Stimulated activated CD4-positive, alpha-beta T cell treated with anti-CD3 and anti-CD28 coated beads, Interleukin-1b, Interleukin-23, amount 100 ng/mL, for 48 hours (primary cell): Measurements from ENCODE around the gene METAP1D.
"Not testable (repeated sequence)": the region's sequence is repeated elsewhere in the genome, so short reads cannot be mapped to it uniquely, and the experiment has no call there.

ENCODE experiments used
- DNase-seq: peaks from one replicate; pipeline ENCODE4 v3.0.0-alpha.2; 2020

The METAP1D gene

DNA sequence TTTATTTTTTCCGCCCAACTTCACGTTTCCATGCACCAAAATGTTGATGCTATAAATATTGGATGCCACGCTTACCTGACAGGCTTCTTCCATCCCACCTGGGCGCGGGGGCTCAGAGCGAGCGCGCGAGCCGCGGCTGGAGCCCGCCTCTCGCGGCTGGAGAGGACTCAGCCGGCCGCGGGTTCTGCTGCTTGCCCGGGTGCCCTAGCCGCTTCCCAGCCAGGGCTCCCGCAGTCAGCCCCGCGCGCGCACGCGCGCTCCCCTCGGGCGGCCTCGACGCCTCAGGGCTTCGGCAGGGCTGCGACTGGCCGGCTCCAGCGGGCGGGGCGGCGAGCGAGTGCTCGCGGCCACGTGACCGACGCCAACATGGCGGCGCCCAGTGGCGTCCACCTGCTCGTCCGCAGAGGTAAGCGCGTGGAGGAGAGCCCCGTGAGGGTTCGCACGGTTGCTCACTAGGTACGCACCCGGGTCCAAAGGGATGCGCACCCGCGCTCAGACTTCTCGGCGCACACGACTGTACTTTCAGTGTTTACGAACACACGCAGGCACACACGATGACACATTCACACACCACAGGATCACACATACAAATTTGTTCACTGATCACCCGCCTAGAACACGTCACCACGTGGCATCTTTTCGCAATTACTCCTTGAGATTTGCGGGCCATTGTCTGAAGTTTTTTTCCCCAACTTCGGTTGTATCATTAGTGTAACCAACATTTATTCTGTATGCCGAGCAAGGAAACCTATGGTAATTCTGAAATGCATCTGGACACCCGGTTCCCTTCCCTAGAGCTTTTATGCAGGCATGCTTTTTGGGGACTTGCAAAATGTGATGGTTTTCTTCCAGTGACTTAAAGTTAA is at the start of gene METAP1D:
METAP1D (plus strand) TSS at position 350 of the 866 bp plus-strand sequence; CDS start at position 367, 17 bp downstream.
- peak; percentile 88 for DNase-seq

DNA sequence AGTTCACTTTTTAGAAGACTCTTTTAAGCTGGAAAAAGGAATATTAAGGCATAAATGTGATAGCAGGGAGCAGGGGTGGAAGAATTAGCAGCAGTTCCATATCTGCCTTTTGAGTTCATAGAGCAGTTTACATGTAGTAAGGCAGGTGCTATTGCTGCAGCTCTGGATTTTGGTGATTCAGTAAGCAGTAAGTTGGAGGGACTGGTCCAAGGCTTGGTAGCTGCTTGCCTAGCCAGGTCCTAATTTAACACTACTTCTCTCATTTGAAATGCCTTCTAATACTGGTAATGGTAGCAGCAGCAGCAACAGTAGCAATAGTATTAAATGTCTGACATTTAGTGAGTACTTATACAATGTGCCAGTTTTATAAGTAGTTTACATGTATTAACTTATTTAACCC is 47.5 kb upstream of the METAP1D start:
- DNase-seq = no peak

DNA sequence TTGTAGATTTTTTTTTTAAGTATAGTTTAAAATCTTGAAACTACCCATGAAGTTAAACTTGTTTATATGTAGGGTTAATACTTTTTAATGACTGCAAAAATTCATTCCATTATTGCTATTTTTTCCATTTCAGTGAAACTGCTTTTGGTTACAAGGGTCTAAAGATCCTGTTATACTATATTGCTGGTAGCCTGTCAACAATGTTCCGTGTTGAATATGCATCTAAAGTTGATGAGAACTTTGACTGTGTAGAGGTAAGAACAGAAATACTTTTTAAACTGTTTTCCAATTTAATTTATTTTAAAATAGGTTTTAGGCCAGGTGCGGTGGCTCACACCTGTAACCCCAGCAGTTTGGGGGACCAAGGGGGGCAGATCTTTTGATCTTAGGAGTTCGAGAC is 47.0 kb upstream of the METAP1D start:
- DNase-seq = no peak

- DNase-seq = no peak
Observed at GRCh38 chr2:171956135-171956825, 43.5 kb upstream of the METAP1D start.

GRCh38 chr2:171957061-171957460 is 42.7 kb upstream of the METAP1D start:
- DNase-seq = no peak

GRCh38 chr2:171958475-171958874 is 41.3 kb upstream of the METAP1D start:
- DNase-seq = no peak

GRCh38 chr2:171959998-171960397 is 39.8 kb upstream of the METAP1D start:
- DNase-seq = no peak

- DNase-seq = no peak
Observed at GRCh38 chr2:171960570-171960969, 39.2 kb upstream of the METAP1D start.

- no peak for DNase-seq
Observed at GRCh38 chr2:171963198-171963597, 36.6 kb upstream of the METAP1D start.

DNA sequence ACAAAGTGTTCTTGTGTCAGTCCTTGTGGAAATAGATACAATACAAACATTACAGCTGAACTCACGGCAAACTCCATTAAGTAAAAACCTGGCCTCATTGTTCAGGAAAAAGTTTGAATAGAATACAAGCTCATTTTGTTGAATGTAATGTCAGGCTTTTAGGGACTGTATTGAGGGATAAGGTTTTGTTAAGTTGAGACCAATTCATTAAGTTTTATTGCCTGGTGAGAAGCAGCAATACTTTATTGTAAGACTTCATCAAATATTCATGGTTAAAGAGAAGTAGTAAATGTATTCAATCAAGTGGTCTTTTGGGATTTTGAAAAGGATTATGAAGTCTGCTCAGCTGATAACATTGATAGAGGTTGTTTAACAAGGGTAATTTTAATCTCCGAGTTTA is 35.4 kb upstream of the METAP1D start:
- DNase-seq = no peak

GRCh38 chr2:171965238-171965637 is 34.5 kb upstream of the METAP1D start:
- no peak for DNase-seq

DNA sequence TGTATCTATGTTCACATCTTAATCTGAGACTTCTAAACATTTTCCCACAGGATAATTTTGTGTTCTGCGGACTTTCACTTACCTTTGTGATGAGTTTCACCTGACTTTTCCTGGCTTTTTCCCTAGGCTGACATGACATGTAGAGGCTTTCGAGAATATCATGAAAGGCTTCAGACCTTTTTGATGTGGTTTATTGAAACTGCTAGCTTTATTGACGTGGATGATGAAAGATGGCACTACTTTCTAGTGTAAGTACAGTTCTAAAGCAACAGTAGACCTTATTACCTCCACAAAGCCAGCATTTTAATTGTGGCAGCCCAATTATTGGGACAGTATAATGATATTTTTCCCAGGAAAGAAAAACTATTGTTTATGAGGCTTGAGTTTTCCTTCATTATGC is 34.1 kb upstream of the METAP1D start:
- no peak for DNase-seq

- DNase-seq = no peak
Observed at GRCh38 chr2:171966235-171966634, 33.5 kb upstream of the METAP1D start.

DNA sequence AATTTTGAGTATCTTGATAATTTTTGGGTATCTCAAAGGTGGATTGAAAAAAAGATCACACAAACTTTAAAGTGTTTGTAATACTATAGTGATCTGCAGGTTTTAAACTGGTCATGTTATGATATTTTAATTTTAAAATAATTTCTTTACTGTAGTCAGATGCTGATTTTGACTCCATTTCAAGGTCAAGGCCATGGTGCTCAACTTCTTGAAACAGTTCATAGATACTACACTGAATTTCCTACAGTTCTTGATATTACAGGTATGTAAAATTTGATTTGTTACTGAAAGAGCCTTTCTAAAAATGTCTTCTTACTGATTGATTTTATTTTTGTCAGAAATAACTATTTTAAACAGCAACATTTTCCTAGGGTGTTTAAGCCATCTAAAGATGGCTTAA is 33.1 kb upstream of the METAP1D start:
- no peak for DNase-seq

DNA sequence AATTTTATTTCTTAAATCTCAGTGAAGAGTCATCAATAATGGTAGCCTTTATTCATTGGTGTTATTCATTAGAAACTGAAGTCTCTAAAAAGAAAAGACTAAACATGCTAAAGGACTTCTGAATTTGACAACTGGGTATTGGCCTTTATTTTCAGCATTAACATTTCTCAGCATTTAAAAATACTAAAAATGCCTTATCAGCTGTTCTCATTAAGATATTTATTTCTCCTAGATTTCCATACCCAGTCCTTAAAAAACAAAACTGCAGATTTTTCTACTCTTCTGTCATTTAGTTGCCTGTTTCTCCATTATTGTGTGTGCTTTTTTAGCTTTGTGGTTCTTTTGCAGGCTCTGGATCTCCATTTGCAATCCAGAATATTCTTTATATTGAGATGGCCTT is 31.2 kb upstream of the METAP1D start:
- DNase-seq = no peak

DNA sequence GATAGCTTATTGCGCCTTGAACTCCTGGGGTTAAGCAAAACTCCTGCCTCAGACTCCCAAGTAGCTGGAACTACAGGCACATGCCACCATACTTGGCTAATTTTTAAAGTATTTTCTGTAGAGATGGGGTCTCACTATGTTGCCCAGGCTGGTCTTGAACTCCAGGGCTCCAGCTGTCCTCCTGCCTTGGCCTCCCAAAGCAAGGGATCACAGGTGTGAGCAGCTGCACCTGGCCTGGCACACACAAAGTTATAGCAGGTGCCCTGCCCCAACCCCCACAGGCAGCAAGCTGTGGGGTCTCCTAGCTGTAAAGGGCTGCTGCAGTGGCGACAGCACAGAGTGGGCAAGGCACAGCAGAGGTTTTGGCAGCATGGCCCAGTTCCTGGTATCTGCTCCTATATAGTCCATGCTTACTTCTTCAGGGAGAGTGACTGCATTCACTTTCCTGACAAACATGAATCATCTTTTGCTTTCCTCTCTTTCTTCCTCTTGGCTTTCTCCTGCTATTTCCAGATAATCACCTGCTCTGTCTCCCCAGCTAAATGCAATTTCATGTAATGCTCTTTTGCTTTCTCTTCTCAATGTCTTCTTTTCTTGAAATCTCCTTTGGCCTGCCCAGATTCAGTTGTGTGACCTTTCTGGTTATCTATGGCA is 27.3 kb upstream of the METAP1D start:
- DNase-seq = no peak

- no peak for DNase-seq
Observed at GRCh38 chr2:171979103-171979502, 20.6 kb upstream of the METAP1D start.

GRCh38 chr2:171983924-171984323 is 15.8 kb upstream of the METAP1D start:
- not testable (repeated sequence) for DNase-seq

DNA sequence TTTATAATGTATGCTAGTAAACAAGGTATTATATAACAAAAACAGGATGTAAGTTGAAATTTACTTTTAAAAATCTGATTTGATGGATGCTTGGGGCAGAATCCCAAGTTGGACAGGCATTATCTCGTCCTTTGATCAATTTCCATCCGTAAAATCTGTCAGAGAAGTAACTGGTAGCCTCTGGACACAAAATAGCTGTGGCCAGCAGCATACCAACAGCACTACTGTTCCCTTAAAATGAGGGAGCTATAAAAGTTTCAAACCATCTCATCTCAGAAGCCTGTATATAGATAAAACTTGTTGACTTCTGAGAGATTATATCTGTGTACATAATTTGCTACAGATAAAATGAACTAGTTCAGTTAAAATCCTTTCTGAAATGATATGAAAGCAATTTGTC is 14.7 kb upstream of the METAP1D start:
- DNase-seq = no peak

GRCh38 chr2:171986778-171987177 is 13.0 kb upstream of the METAP1D start:
- DNase-seq = no peak

DNA sequence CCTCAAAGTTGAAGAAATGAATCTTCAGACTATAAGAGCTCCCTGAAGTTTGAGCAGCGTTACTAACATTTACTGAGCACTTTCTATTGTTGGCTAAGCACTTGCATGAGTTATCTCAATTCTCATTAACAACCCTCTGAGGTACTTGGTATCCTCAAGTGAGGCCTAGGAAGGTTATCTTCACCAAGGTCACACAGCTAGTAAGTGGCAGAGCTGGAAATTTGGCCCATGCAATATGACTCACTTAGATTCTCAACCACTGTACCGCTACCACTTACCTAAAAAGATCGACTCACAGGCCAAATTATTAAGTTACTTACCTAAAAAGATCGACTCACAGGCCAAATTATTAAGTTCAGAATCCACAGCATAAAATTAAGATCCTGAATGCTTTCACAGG is 8.7 kb upstream of the METAP1D start:
- no peak for DNase-seq

GRCh38 chr2:171995586-171995985 is 4.2 kb upstream of the METAP1D start:
- no peak for DNase-seq

DNA sequence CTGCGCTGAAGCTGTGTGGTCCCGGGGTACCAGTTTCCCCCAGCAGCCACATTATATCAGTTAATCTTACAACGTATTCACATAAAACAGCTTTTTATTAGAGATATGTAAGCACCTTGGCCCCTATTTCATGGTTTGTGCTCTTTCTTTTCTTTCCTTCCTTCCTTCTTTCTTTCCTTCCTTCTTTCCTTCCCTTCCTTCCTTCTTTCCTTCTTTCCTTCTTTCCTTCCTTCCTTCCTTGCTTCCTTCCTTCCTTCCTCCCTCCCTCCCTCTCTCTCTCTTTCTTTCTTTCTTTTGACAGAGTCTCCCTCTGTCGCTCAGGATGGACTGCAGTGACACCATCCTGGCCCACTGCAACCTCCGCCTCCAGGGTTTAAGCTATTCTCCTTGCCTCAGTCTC is 3.7 kb upstream of the METAP1D start:
- DNase-seq = no peak

- not testable (repeated sequence) for DNase-seq
Observed at GRCh38 chr2:171997031-171997430, 2.7 kb upstream of the METAP1D start.
